Measurements from ENCODE around the gene PRDM5. TPM values are rescaled to one million over a fixed set of nuclear protein-coding genes. Genes with fewer than 3 reads are reported as not detected.

The PRDM5 gene
- total and polyA plus RNA-seq, 2 of the 13 experiments (the other 11 are each of a cell fraction or from before 2014, with no cell fraction given), result not detected

GRCh38 chr4:120858776-120859175 lies 63.8 kb downstream of the PRDM5 start:
- ChIA-PET POLR2A (no interaction called here), CTCF (ENCODE audit: low intra/inter-chr PET ratio, low total read pairs) (no interaction called here)
- FAIRE-seq (no peak), ATAC-seq (no peak), DNase-seq (ENCODE audit: low spot score) (no peak)
- Histone ChIP-seq H2AFZ (ENCODE audit: low read length) (no peak overlapping the region), H3K4me3 (replicated peaks in 1 of 3; ENCODE audit: insufficient read depth in 1 of 3, low read depth in 2 of 3, low read length in 3 of 3) (no peak overlapping the region), H3K9ac (ENCODE audit: insufficient read depth, low read depth, low read length) (no peak overlapping the region), H3K36me3 (replicated peaks in 1 of 2; ENCODE audit: control insufficient read depth in 1 of 2, insufficient read depth in 2 of 2, low read length in 2 of 2) (no peaks in the 10 kb centered on the region), H3K79me2 (ENCODE audit: insufficient read depth, low read length) (no peaks in the 10 kb centered on the region), H3K27me3 (ENCODE audit: control insufficient read depth in 1 of 2, insufficient read depth in 2 of 2, low read length in 2 of 2) (no peaks in the 10 kb centered on the region), H3K27ac (ENCODE audit: extremely low read length, insufficient read depth, low read length) (no peak overlapping the region), H3K4me2 (ENCODE audit: low read depth, low read length) (no peak overlapping the region), H3K4me1 (ENCODE audit: insufficient read depth, low read length) (no peaks in the 10 kb centered on the region), H4K20me1 (ENCODE audit: insufficient read depth, low read length) (no peaks in the 10 kb centered on the region), H3K9me3 (ENCODE audit: low read length) (no peaks in the 10 kb centered on the region)
- intact Hi-C loops (cut with micrococcal nuclease; ENCODE audit: unreplicated experiment) (no loop called here), in situ Hi-C loops (cut with HindIII; ENCODE audit: extremely low pct_ligation_motif_present, low pct_unique_long_range_greater_than_20kb) (no loop called here)
- BruUV-seq (replicated peaks), result no TSS peak
- 14% methylated on average over 3 of the region's 3 CpGs for WGBS (ENCODE audit: low lambda C conversion rate)
- TF ChIP-seq PBX2 (CRISPR knock-in tag; IDR thresholded peaks at IDR 0.05) (no peak), NFRKB (IDR thresholded peaks at IDR 0.05) (no peak), ELF1 (CRISPR knock-in tag; IDR thresholded peaks at IDR 0.05) (no peak), SETDB1 (CRISPR knock-in tag; IDR thresholded peaks at IDR 0.05; ENCODE audit: borderline replicate concordance) (no peak), LRRFIP1 (CRISPR knock-in tag; conservative IDR thresholded peaks at IDR 0.05) (no peak), SAFB2 (CRISPR knock-in tag; IDR thresholded peaks at IDR 0.05; ENCODE audit: borderline replicate concordance, low read depth) (no peak), ZFP91 (CRISPR knock-in tag; IDR thresholded peaks at IDR 0.05; ENCODE audit: borderline replicate concordance) (no peak), MZF1 (CRISPR knock-in tag; IDR thresholded peaks at IDR 0.05; ENCODE audit: borderline replicate concordance) (no peak)
